VCaP (cell line): ENCODE data around the gene RIPOR3.

ENCODE experiments used
- H3K27ac ChIP-seq: fragments of 450-650 bp; 2 replicates; pipeline ENCODE4 v1.5.1; 2017
- TF ChIP-seq, protein P1 (sequence below): fragments of 450-650 bp; conservative IDR thresholded peaks from 2 replicates; pipeline ENCODE4 v1.5.1; 2017; ENCODE audit warnings: mild to moderate bottlenecking, moderate library complexity

Gene RIPOR3

GRCh38 chr20:50688256-50688975 lies 2.9 kb downstream of the RIPOR3 start:
- TF ChIP-seq, protein P1, sequence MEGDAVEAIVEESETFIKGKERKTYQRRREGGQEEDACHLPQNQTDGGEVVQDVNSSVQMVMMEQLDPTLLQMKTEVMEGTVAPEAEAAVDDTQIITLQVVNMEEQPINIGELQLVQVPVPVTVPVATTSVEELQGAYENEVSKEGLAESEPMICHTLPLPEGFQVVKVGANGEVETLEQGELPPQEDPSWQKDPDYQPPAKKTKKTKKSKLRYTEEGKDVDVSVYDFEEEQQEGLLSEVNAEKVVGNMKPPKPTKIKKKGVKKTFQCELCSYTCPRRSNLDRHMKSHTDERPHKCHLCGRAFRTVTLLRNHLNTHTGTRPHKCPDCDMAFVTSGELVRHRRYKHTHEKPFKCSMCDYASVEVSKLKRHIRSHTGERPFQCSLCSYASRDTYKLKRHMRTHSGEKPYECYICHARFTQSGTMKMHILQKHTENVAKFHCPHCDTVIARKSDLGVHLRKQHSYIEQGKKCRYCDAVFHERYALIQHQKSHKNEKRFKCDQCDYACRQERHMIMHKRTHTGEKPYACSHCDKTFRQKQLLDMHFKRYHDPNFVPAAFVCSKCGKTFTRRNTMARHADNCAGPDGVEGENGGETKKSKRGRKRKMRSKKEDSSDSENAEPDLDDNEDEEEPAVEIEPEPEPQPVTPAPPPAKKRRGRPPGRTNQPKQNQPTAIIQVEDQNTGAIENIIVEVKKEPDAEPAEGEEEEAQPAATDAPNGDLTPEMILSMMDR = no peak
- no peak overlapping the region for H3K27ac ChIP-seq

DNA sequence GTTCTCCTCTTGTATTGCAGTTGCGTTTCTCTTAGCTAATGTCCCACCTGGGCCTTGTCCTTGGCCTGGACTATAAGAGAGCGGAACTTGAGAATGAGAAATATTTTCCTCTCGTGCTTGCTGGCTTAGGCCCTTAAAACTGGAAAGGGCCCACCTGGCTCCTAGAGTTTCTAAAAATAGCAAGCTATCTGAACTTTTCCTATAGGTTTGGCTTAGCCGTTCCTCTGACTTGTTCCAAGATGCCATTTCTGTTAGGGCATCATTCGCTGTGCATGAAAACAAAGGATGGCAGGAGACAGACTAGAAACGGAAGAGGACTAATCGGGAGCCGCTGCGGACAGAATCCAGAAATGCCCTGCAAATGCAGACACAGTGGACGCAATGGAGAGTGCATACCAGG lies 4.5 kb downstream of the RIPOR3 start:
- TF ChIP-seq, protein P1 = no peak
- H3K27ac ChIP-seq = no peak overlapping the region

DNA sequence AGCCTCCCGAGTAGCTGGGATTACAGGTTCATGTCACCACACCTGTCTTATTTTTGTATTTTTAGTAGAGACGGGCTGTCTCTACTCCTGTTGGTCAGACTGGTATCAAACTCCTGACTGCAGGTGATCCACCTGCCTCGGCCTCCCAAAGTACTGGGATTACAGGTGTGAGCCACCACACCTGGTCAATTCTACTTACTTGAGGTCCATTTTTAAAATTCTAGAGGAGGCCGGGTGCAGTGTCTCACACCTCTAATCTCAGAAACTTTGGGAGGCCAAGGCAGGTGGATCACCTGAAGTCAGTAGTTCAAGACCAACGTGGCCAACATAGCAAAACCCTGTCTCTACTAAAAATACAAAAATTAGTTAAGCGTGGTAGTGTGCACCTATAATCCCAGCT lies 7.8 kb downstream of the RIPOR3 start:
- TF ChIP-seq, protein P1 = no peak
- no peak overlapping the region for H3K27ac ChIP-seq

GRCh38 chr20:50682947-50683530 lies 8.3 kb downstream of the RIPOR3 start:
- TF ChIP-seq, protein P1 = no peak
- no peak overlapping the region for H3K27ac ChIP-seq

DNA sequence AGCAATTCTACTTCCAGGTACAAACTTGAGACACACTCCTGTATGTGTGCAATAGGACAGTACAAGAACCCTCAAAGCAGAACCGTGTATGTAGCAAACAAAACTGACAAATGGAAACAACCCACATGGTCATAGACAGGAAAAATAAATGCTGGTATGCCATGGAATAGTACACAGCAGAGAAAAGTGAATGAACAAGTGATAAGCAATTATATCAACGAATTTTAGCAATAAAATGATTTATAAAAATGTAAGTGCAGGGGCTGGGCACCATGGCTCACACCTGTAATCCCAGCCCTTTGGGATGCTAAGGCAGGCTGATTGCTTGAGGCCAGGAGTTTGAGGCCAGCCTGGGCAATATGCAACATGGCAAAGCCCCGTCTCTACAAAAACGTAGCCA lies 9.3 kb downstream of the RIPOR3 start:
- TF ChIP-seq, protein P1 = no peak

DNA sequence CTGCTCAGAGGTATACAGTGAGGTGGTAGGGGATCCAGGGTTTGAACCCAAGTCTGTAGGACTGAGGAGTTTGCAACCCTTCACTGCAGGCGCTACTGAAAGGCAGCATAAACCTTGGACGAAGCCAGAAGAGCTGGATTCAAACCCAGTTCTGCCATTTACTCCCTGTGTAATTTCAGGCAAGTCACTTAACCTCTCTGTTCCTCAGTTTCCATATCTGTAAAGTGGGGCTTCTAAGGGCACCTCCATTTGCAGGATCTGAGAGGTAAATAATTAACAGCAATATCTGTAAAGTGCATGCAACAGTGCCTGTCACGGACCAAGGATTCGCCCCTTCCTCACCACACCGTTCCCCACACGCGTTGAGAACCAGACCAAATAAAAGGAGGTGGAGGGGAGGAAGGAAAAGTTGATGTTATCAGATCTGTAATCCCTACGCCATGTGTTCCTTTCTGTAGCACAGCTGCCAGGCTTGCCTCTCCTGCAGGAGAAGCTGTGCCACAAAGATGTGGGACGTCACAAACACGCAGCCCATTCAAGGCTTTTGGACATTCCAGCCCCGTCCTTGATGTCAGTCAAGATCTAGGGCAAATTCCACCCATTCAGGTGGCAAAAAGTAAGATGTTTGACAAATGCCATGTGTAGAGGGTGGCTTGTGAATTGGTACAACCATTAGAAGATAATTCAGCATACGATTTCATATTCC lies 9.8 kb downstream of the RIPOR3 start:
- TF ChIP-seq, protein P1 = no peak
- H3K27ac ChIP-seq = no peak overlapping the region

More for the DNA sequence above, 9.3 kb downstream of the RIPOR3 start:
- H3K27ac ChIP-seq = no peak overlapping the region
